Breast epithelium (tissue), 3 donors: Measurements from ENCODE around the gene KRTAP9-7.

Source experiments
- CTCF ChIP-seq, 3 donors: fragments of 450-650 bp; IDR thresholded peaks; one replicate each; pipeline ENCODE4 v1.5.1; 2016 to 2017; ENCODE audit warnings: antibody characterized with exemption in 3 of 3, mild to moderate bottlenecking in 3 of 3, moderate library complexity in 3 of 3
- POLR2A ChIP-seq: fragments of 450-650 bp; IDR thresholded peaks from one replicate; pipeline ENCODE4 v1.6.1; 2016; ENCODE audit warnings: antibody characterized with exemption, mild to moderate bottlenecking, moderate library complexity
- POLR2AphosphoS5 ChIP-seq, 3 donors: sonication (generic); formaldehyde crosslinking; IDR thresholded peaks; one replicate each; pipeline ENCODE4 v1.6.1; 2017; ENCODE audit warnings: antibody characterized with exemption in 3 of 3

GRCh38 chr17:41264599-41264998 lies 10.9 kb upstream of the KRTAP9-7 start:
- TF ChIP-seq CTCF (IDR thresholded peaks at IDR 0.05) (no peak), POLR2AphosphoS5 (IDR thresholded peaks at IDR 0.05) (no peak), POLR2A (no peak)
